Peyer's patch (tissue), 4 donors: ENCODE results near the gene CD36.

Experiments
- CTCF ChIP-seq, 6 experiments: fragments of 450-650 bp in 4 of 6; fragments of 200-600 bp in 2 of 6; sonication (generic) in 1 of 6; IDR thresholded peaks; one replicate each; pipeline ENCODE4 v1.5.1; 2017 to 2019; ENCODE audit warnings: antibody characterized with exemption in 6 of 6, mild to moderate bottlenecking in 3 of 6, moderate library complexity in 1 of 6
- POLR2A ChIP-seq, 2 donors: fragments of 450-650 bp; IDR thresholded peaks; one replicate each; pipeline ENCODE4 v1.5.1; 2017; ENCODE audit warnings: antibody characterized with exemption in 2 of 2, mild to moderate bottlenecking in 2 of 2, moderate library complexity in 2 of 2

GRCh38 chr7:80604436-80604835 lies 34.0 kb upstream of the CD36 start:
- TF ChIP-seq CTCF (IDR thresholded peaks at IDR 0.05) (no peak), POLR2A (IDR thresholded peaks at IDR 0.05) (no peak)
